ENCODE data around the gene KIF17.

KIF17 gene

GRCh38 chr1:20661207-20662109, 56.3 kb downstream of the KIF17 start, which contains the start of gene DDOST:
TSS of gene DDOST (minus strand) at chr1:20661369. CDS start at chr1:20661350, 19 bp downstream.
- peak; percentile 82 to 84 for DNase-seq (ENCODE audit: low read depth in 2 of 2)

GRCh38 chr1:20660847-20661206, 57.0 kb downstream of the KIF17 start:
- no peak for DNase-seq (ENCODE audit: low read depth in 2 of 2)

GRCh38 chr1:20660363-20660762, 57.4 kb downstream of the KIF17 start:
- no peak for DNase-seq (ENCODE audit: low read depth in 2 of 2)

- DNase-seq (ENCODE audit: low read depth in 2 of 2): no peak
These were observed 59.5 kb downstream of the KIF17 start for GRCh38 chr1:20658166-20658915.

- no peak for DNase-seq (ENCODE audit: low read depth in 2 of 2)
These were observed 60.8 kb downstream of the KIF17 start for GRCh38 chr1:20657024-20657423.

GRCh38 chr1:20654104-20654690, 63.6 kb downstream of the KIF17 start:
- DNase-seq (ENCODE audit: low read depth in 2 of 2): no peak

- DNase-seq (ENCODE audit: low read depth in 2 of 2): no peak
These were observed 65.5 kb downstream of the KIF17 start for GRCh38 chr1:20652300-20652699.

- no peak for DNase-seq (ENCODE audit: low read depth in 2 of 2)
These were observed 68.9 kb downstream of the KIF17 start for GRCh38 chr1:20648946-20649345.

- DNase-seq (ENCODE audit: low read depth in 2 of 2): no peak
These were observed 69.4 kb downstream of the KIF17 start for GRCh38 chr1:20648438-20648837.

GRCh38 chr1:20645414-20645813, 72.4 kb downstream of the KIF17 start:
- DNase-seq (ENCODE audit: low read depth in 2 of 2): no peak

GRCh38 chr1:20644416-20644815, 73.4 kb downstream of the KIF17 start:
- DNase-seq (ENCODE audit: low read depth in 2 of 2): no peak

- DNase-seq (ENCODE audit: low read depth in 2 of 2): no peak
These were observed 74.7 kb downstream of the KIF17 start for GRCh38 chr1:20643080-20643479.

GRCh38 chr1:20641975-20642374, 75.8 kb downstream of the KIF17 start:
- DNase-seq (ENCODE audit: low read depth in 2 of 2): no peak

- DNase-seq (ENCODE audit: low read depth in 2 of 2): peak in 1 of 2 donors; percentile 24
These were observed 77.6 kb downstream of the KIF17 start for GRCh38 chr1:20640183-20640597.

GRCh38 chr1:20636785-20637347, 80.9 kb downstream of the KIF17 start:
- no peak for DNase-seq (ENCODE audit: low read depth in 2 of 2)

- DNase-seq (ENCODE audit: low read depth in 2 of 2): no peak
These were observed 83.2 kb downstream of the KIF17 start for GRCh38 chr1:20634594-20635084.

GRCh38 chr1:20634065-20634593, 83.7 kb downstream of the KIF17 start:
- DNase-seq (ENCODE audit: low read depth in 2 of 2): no peak

GRCh38 chr1:20633190-20634064, 84.4 kb downstream of the KIF17 start, which contains the start of gene PINK1:
TSS of gene PINK1 (plus strand) at chr1:20633458. CDS start at chr1:20633549, 91 bp downstream.
- DNase-seq (ENCODE audit: low read depth in 2 of 2): peak; percentile 73 to 77

GRCh38 chr1:20632386-20632785, 85.4 kb downstream of the KIF17 start:
- DNase-seq (ENCODE audit: low read depth in 2 of 2): no peak

- DNase-seq (ENCODE audit: low read depth in 2 of 2): no peak
These were observed 87.1 kb downstream of the KIF17 start for GRCh38 chr1:20630729-20631128.

GRCh38 chr1:20626524-20626923, 91.3 kb downstream of the KIF17 start:
- no peak for DNase-seq (ENCODE audit: low read depth in 2 of 2)
